HepG2 (cell line): ENCODE data around the gene GMEB2. TPM values are rescaled to one million over a fixed set of nuclear protein-coding genes. Genes with fewer than 3 reads are reported as not detected.

Experiments
- ATAC-seq: fragments of 200-7000 bp; cut with Tn5 transposase; 3 replicates; pipeline ENCODE4 v1.9.1; 2020; ENCODE audit warnings: mild to moderate bottlenecking, moderate library complexity
- BruUV-seq: library from RNA; stranded (reverse); fragments of 400-500 nt; replicated peaks from 2 replicates; lab custom pipeline; 2021; lab: Mats Ljungman, UMichigan
- CTCF ChIA-PET: fragments of 300-600 bp; formaldehyde crosslinking; extraction: SDS; loops from one replicate; lab custom pipeline; 2021; ENCODE audit warnings: low total read pairs, inconsistent platforms, low intra/inter-chr PET ratio; lab: Yijun Ruan, JAX
- POLR2A ChIA-PET: fragments of 350-600 bp; sonication (Branson Sonifier 250); formaldehyde crosslinking; loops from one replicate; lab custom pipeline; 2020; ENCODE audit warnings: antibody characterized with exemption, inconsistent platforms; lab: Yijun Ruan, JAX
- DNase-seq: peaks from one replicate; pipeline ENCODE4 v3.0.0-alpha.2; 2015; ENCODE audit warnings: low spot score
- FAIRE-seq: peaks from 3 replicates; lab custom pipeline; 2011; peaks lifted over from hg19 to GRCh38; lab: Jason Lieb, UNC
- H2AFZ ChIP-seq: one replicate; pipeline ENCODE4 v1.6.1; 2011; ENCODE audit warnings: low read length, inconsistent platforms
- H3K27ac ChIP-seq: fragments of 300-600 bp; 3 replicates; pipeline ENCODE4 v1.8.0; 2011; ENCODE audit warnings: mixed run types, mild to moderate bottlenecking, mixed read lengths, low read length, inconsistent platforms; ENCODE audit not compliant: insufficient read depth; ENCODE audit errors: extremely low read length
- H3K27me3 ChIP-seq, 2 experiments: fragments of 200-600 bp in 1 of 2; 2 replicates in 1 of 2; 3 replicates in 1 of 2; pipeline versions ENCODE4 v1.6.0 to v1.8.0; 2011; ENCODE audit warnings: low read length in 2 of 2, mild to moderate bottlenecking in 2 of 2, moderate library complexity in 2 of 2, inconsistent platforms in 1 of 2; ENCODE audit not compliant: insufficient read depth in 2 of 2, control insufficient read depth in 1 of 2
- H3K36me3 ChIP-seq, 2 experiments: fragments of 200-600 bp in 1 of 2; replicated peaks in 1 of 2; 2 replicates in 1 of 2; 3 replicates in 1 of 2; pipeline versions ENCODE4 v1.5.1 to v1.8.0; 2011; ENCODE audit warnings: low read length in 2 of 2, inconsistent platforms in 1 of 2; ENCODE audit not compliant: insufficient read depth in 2 of 2, control insufficient read depth in 1 of 2
- H3K4me1 ChIP-seq: 2 replicates; pipeline ENCODE4 v1.5.1; 2012; ENCODE audit warnings: low read length, inconsistent platforms; ENCODE audit not compliant: insufficient read depth
- H3K4me2 ChIP-seq: 2 replicates; pipeline ENCODE4 v1.6.0; 2011; ENCODE audit warnings: low read depth, low read length, inconsistent platforms
- H3K4me3 ChIP-seq, 3 experiments: fragments of 200-600 bp in 1 of 3; sonication (generic), shearing (Covaris generic) in 1 of 3; replicated peaks in 1 of 3; 2 replicates each; pipeline ENCODE4 v1.5.1; 2011 to 2016; ENCODE audit warnings: low read length in 3 of 3, inconsistent platforms in 2 of 3, low read depth in 2 of 3, mild to moderate bottlenecking in 2 of 3, control low read depth in 1 of 3, mixed read lengths in 1 of 3; ENCODE audit not compliant: insufficient read depth in 1 of 3
- H3K79me2 ChIP-seq: one replicate; pipeline ENCODE4 v1.6.1; 2011; ENCODE audit warnings: low read length, inconsistent platforms; ENCODE audit not compliant: insufficient read depth
- H3K9ac ChIP-seq: 2 replicates; pipeline ENCODE4 v1.6.0; 2011; ENCODE audit warnings: mild to moderate bottlenecking, low read depth, low read length, inconsistent platforms; ENCODE audit not compliant: insufficient read depth
- H3K9me3 ChIP-seq: 2 replicates; pipeline ENCODE4 v1.5.1; 2012; ENCODE audit warnings: mild to moderate bottlenecking, low read length
- H4K20me1 ChIP-seq: 2 replicates; pipeline ENCODE4 v1.6.0; 2011; ENCODE audit warnings: inconsistent platforms, mild to moderate bottlenecking, low read length, moderate library complexity; ENCODE audit not compliant: insufficient read depth
- DNMT1 ChIP-seq: sonication (generic); formaldehyde crosslinking; IDR thresholded peaks from 2 replicates; pipeline ENCODE4 v1.5.1; 2020; ENCODE audit warnings: mild to moderate bottlenecking, missing genetic modification reagents
- SMAD3 ChIP-seq: sonication (generic); formaldehyde crosslinking; IDR thresholded peaks from 2 replicates; pipeline ENCODE4 v1.4.0; 2020; ENCODE audit warnings: missing genetic modification reagents
- ZNF550 ChIP-seq: sonication (generic); formaldehyde crosslinking; IDR thresholded peaks from 2 replicates; pipeline ENCODE4 v1.4.0; 2020; ENCODE audit warnings: mild to moderate bottlenecking, missing genetic modification reagents, borderline replicate concordance
- WGBS: methylation state at CpG from one replicate; pipeline ENCODE4 v1.1.6; 2017; ENCODE audit warnings: low lambda C conversion rate; 5-methylcytosine and 5-hydroxymethylcytosine counted together
- in situ Hi-C: cut with HindIII; loops from 2 replicates; pipeline ENCODE4 v1.10.0; 2017; ENCODE audit warnings: low pct_unique_long_range_greater_than_20kb; ENCODE audit not compliant: extremely low pct_ligation_motif_present
- intact Hi-C: fragments of 100-400 bp; cut with micrococcal nuclease; formaldehyde crosslinking; loops from one replicate; pipeline ENCODE4 v1.10.0; 2022; ENCODE audit not compliant: unreplicated experiment
- polyA plus RNA-seq, 8 experiments: library from polyadenylated mRNA; depleted of rRNA in 3 of 8; stranded (reverse) in 7 of 8; unstranded in 1 of 8; fragments of >200 nt; fragmentation: Illumina TruSeq in 4 of 8; extraction: Trizol in 4 of 8; gene quantifications; 2 replicates each; pipeline versions ENCODE4 v1.2.1 to v1.2.3, GENCODE V29; 2011 to 2016; ENCODE audit warnings: low read depth in 4 of 8, missing spikeins in 1 of 8, mixed read lengths in 1 of 8; ENCODE audit not compliant: insufficient read depth in 1 of 8
- total RNA-seq, 5 experiments: library from RNA; depleted of rRNA; stranded (reverse); fragments of >200 nt; fragmentation: Illumina TruSeq; extraction: Trizol; gene quantifications; 2 replicates each; pipeline ENCODE4 v1.2.3, GENCODE V29; 2016; ENCODE audit warnings: low read depth in 1 of 5
- TF ChIP-seq, protein P1 (sequence below): IDR thresholded peaks from 2 replicates; pipeline ENCODE4 v1.6.1; 2016; ENCODE audit warnings: missing genetic modification reagents, missing compliant biosample characterization
- TF ChIP-seq, protein P2 (sequence below): sonication (generic); formaldehyde crosslinking; IDR thresholded peaks from 2 replicates; pipeline ENCODE4 v1.4.0; 2020; ENCODE audit warnings: missing genetic modification reagents
- TF ChIP-seq, protein P3 (sequence below): sonication (generic); formaldehyde crosslinking; IDR thresholded peaks from 2 replicates; pipeline ENCODE4 v1.4.0; 2020; ENCODE audit warnings: missing genetic modification reagents, borderline replicate concordance

GMEB2 gene
- total and polyA plus RNA-seq, 2 of the 13 experiments (the other 11 are each of a cell fraction or from before 2014, with no cell fraction given) = 10.6 to 12.4 TPM

DNA sequence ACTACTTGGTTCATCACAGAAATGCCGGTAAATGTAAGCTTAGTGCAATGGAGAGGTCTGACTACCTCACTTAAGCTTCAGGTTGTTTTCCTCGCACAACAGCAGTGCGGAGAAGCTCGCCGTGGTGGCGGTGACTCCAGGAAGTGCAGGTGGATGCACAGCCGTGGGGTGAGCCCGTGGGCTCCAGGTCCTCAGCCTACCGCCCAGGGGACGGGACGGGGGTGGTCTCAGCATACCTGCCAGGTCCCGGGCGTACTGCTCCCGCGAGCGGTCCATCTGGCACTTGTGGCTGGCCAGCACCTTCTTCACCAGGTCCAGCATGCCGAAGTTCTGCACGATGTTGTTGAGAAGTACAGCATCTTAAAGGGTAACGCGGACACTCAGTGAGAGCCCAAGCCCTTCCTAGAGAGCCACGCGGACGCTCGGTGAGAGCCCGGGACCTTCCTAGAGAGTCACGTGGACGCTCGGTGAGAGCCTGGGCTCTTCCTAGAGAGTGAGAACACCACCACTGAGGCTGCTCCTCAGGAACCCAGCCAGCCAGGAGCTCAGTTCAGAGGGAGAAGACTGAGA, 35.0 kb downstream of the GMEB2 start:
- no peak for DNase-seq
- Histone ChIP-seq H3K4me3 (no peak overlapping the region), H3K27me3 (no peaks in the 10 kb centered on the region), H3K4me2 (no peak overlapping the region), H3K9ac (no peak overlapping the region), H3K9me3 (no peaks in the 10 kb centered on the region), H3K79me2 (no peaks in the 10 kb centered on the region), H3K4me1 (peaks cover 12% of the 10 kb centered on the region; the same call in 1 of the 2 replicates), H4K20me1 (no peaks in the 10 kb centered on the region), H3K27ac (no peak overlapping the region), H3K36me3 (peaks cover 15 to 20% of the 10 kb centered on the region in 2 experiments; a peak in 4 of 5 replicates), H2AFZ (no peak overlapping the region)
- in situ Hi-C loops (no loop called here), intact Hi-C loops (no loop called here)
- no TSS peak for BruUV-seq
- ChIA-PET CTCF (no interaction called here), POLR2A (no interaction called here)
- no peak for ATAC-seq
- 96% methylated on average over 28 of the region's 28 CpGs for WGBS
- TF ChIP-seq, protein P1, sequence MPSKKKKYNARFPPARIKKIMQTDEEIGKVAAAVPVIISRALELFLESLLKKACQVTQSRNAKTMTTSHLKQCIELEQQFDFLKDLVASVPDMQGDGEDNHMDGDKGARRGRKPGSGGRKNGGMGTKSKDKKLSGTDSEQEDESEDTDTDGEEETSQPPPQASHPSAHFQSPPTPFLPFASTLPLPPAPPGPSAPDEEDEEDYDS (CRISPR knock-in tag) = no peak
- TF ChIP-seq DNMT1 (CRISPR knock-in tag) (0 out of 2 replicates have a peak, but pooled peaks have one; percentile 8), ZNF550 (no peak), SMAD3 (CRISPR knock-in tag) (no peak)
- TF ChIP-seq, protein P2, sequence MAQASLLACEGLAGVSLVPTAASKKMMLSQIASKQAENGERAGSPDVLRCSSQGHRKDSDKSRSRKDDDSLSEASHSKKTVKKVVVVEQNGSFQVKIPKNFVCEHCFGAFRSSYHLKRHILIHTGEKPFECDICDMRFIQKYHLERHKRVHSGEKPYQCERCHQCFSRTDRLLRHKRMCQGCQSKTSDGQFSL = no peak
- TF ChIP-seq, protein P3, sequence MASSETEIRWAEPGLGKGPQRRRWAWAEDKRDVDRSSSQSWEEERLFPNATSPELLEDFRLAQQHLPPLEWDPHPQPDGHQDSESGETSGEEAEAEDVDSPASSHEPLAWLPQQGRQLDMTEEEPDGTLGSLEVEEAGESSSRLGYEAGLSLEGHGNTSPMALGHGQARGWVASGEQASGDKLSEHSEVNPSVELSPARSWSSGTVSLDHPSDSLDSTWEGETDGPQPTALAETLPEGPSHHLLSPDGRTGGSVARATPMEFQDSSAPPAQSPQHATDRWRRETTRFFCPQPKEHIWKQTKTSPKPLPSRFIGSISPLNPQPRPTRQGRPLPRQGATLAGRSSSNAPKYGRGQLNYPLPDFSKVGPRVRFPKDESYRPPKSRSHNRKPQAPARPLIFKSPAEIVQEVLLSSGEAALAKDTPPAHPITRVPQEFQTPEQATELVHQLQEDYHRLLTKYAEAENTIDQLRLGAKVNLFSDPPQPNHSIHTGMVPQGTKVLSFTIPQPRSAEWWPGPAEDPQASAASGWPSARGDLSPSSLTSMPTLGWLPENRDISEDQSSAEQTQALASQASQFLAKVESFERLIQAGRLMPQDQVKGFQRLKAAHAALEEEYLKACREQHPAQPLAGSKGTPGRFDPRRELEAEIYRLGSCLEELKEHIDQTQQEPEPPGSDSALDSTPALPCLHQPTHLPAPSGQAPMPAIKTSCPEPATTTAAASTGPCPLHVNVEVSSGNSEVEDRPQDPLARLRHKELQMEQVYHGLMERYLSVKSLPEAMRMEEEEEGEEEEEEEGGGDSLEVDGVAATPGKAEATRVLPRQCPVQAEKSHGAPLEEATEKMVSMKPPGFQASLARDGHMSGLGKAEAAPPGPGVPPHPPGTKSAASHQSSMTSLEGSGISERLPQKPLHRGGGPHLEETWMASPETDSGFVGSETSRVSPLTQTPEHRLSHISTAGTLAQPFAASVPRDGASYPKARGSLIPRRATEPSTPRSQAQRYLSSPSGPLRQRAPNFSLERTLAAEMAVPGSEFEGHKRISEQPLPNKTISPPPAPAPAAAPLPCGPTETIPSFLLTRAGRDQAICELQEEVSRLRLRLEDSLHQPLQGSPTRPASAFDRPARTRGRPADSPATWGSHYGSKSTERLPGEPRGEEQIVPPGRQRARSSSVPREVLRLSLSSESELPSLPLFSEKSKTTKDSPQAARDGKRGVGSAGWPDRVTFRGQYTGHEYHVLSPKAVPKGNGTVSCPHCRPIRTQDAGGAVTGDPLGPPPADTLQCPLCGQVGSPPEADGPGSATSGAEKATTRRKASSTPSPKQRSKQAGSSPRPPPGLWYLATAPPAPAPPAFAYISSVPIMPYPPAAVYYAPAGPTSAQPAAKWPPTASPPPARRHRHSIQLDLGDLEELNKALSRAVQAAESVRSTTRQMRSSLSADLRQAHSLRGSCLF (CRISPR knock-in tag) = no peak
- no peak for FAIRE-seq
